HG02970 (cell line): ENCODE measurements around the gene MGAT5.
"Not testable (repeated sequence)": the region's sequence is repeated elsewhere in the genome, so short reads cannot be mapped to it uniquely, and the experiment has no call there.

Source experiments
- ATAC-seq: cut with Tn5 transposase; IDR thresholded peaks from one replicate; pipeline ENCODE4 v1.9.1; 2021; ENCODE audit warnings: mild to moderate bottlenecking, moderate library complexity, moderate number of reproducible peaks; ENCODE audit not compliant: unreplicated experiment, low FRiP score

Gene MGAT5

GRCh38 chr2:134457765-134458472 lies 204.0 kb downstream of the MGAT5 start:
- ATAC-seq = no peak

- no peak for ATAC-seq
Measured at GRCh38 chr2:134458473-134458853, 204.6 kb downstream of the MGAT5 start.

GRCh38 chr2:134458950-134459349 lies 205.1 kb downstream of the MGAT5 start:
- ATAC-seq = no peak

GRCh38 chr2:134459706-134460406 lies 206.0 kb downstream of the MGAT5 start:
- ATAC-seq = no peak

GRCh38 chr2:134460583-134460998 lies 206.7 kb downstream of the MGAT5 start:
- ATAC-seq = no peak

- no peak for ATAC-seq
Measured at GRCh38 chr2:134461511-134461910, 207.6 kb downstream of the MGAT5 start.

- no peak for ATAC-seq
Measured at GRCh38 chr2:134462275-134462674, 208.4 kb downstream of the MGAT5 start.

GRCh38 chr2:134462791-134463698 lies 209.2 kb downstream of the MGAT5 start:
- ATAC-seq = no peak

- no peak for ATAC-seq
Measured at GRCh38 chr2:134463699-134464022, 209.8 kb downstream of the MGAT5 start.

- ATAC-seq = no peak
Measured at GRCh38 chr2:134465228-134466105, 211.6 kb downstream of the MGAT5 start.

- no peak for ATAC-seq
Measured at GRCh38 chr2:134466141-134466540, 212.3 kb downstream of the MGAT5 start.

- no peak for ATAC-seq
Measured at GRCh38 chr2:134468164-134468563, 214.3 kb downstream of the MGAT5 start.

- ATAC-seq = no peak
Measured at GRCh38 chr2:134468776-134469175, 214.9 kb downstream of the MGAT5 start.

GRCh38 chr2:134469516-134470115 lies 215.7 kb downstream of the MGAT5 start:
- ATAC-seq = no peak

- ATAC-seq = no peak
Measured at GRCh38 chr2:134470561-134471168, 216.8 kb downstream of the MGAT5 start.

- ATAC-seq = not testable (repeated sequence)
Measured at GRCh38 chr2:134476982-134477381, 223.1 kb downstream of the MGAT5 start.

- no peak for ATAC-seq
Measured at GRCh38 chr2:134479696-134480330, 225.9 kb downstream of the MGAT5 start.

GRCh38 chr2:134482131-134482723 lies 228.4 kb downstream of the MGAT5 start:
- no peak for ATAC-seq
